ENCODE results near the gene PGAM2.

Gene PGAM2

GRCh38 chr7:44082541-44083207 is 17.3 kb upstream of the PGAM2 start:
- no peak for FAIRE-seq

DNA sequence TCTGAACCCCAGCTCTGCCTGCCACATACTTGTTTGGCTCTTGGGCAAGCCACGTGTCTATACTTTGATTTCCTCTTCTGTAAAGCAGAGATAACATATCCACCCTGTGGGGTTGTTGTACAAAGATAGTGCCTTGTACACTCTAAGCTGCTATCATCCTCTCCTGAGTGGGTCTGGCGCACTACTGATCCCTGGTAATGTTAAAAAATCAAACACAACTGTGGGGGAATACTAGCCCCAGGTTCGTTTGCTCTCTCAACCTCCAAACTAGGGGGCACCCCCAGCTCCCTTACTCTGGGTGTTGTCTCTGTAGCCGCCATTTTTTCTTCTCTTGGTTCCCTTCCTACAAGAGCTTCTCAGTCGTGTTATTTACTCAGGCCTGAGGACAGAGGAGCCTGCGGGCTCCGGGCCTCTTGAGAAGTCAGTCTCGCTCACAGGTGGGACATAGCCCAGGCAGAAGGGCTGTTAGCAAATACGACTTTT is 15.9 kb upstream of the PGAM2 start:
- no peak for FAIRE-seq

GRCh38 chr7:44080686-44081265 is 15.4 kb upstream of the PGAM2 start:
- FAIRE-seq, result no peak

GRCh38 chr7:44080118-44080517 is 14.8 kb upstream of the PGAM2 start:
- FAIRE-seq, result no peak

DNA sequence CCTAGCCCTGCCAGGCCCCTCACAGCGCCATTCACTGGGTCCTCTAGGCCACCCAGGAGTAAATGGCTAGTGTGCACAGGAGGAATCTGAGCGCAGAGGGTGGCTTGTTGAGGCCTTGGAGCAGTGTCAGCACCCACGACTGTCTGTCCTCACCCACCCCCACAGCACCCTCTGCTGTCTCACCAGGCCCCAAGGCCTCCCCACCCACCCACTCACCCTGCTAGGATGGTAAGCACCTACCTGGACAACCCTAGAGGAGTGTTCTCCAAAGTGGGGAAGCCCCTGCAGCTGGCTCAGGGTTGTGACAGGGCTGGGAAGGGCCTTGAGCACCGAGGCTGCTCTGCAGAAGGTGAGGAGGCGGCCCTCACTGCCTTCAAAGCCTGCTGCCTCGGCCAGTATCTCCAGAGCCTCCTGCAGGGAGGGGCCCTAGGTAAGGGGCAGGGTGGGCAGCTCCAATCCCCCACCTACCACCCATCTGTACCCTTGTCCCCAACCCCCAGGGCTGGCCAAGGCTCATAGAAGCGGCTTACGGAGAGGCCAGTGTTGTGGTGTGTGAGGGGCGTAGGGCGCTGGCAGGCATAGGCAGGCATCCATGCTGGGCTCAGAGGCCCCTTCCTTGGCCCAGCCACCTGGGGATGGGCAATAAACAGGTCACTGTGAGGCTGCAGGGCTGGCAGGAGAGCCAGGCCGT is 14.1 kb upstream of the PGAM2 start:
- FAIRE-seq, result no peak

DNA sequence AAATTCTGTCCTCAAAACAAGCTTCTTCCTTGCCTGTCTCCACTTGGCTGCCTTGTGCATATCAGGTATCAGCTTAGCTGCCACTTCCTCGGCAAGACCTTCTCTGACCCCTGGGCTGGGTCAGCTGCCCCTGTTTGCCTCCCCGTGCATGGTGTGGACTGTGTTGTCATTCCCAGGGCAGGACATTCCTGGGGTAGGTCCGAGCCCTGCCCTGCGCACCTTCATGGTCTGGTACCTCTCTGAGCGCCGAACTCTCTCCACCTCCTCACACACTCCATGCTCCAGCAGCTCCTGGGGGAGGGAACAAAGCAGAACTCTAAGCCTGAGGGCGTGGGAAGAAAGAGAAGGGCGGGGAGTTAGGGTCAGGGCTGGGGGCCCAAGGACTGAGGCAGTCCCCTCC is 13.2 kb upstream of the PGAM2 start:
- FAIRE-seq, result no peak

DNA sequence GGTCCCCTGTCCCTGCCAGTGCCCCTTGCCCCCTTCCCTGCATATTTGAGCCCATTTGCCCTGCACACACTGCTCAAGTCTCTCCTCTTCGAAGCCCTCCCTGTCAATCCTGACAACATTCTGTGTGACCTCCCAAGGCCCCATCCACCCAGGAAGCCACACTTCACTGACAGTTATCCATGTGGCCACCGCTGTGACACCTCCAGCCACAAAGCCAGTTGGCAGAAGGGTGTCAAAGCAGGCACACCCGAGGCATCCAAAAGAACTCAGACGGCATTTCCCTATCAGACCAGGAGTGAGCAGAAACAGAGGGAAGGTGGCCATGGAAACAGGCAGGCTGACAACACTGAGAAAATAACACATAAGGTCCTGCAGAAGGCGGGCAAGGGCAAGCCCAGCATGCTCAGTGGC is 12.3 kb upstream of the PGAM2 start:
- FAIRE-seq, result no peak

- FAIRE-seq, result no peak
Measured at GRCh38 chr7:44077061-44077460, 11.7 kb upstream of the PGAM2 start.

- FAIRE-seq, result no peak
Measured at GRCh38 chr7:44076101-44076895, 10.9 kb upstream of the PGAM2 start.

DNA sequence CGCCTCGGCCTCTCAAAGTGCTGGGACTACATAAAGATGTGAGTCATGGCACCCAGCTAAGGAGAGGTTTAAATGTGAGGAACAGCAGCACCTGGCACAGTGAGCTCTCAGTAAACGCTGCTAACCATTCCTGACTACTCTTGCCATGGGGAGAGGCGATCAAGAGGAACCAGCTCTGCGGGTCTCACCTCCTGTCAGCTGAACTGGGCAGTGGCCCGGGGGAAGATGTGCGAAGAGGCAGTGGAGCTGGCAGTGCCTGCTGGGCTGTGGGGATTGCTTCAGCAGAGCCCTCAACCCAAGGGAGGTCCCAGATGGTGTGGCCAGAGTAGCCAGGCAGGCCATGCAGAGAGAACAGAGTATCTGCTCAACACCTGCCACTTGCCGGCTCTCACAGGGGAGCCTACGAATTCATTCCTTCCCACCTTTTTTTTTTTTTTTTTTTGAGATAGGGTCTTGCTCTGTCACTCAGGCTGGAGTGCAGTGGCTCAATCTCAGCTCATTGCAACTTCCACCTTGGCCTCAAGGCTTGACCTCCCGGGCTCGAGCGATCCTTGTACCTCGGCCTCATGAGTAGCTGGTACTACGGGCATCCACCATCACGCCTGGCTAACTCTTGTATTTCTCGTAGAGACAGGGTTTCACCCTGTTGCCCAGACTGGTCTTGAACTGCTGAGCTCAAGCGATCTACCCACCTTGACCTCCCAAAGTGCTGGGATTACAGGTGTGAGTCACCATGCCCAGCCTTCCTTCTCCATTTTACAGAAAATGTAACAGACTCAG is 10.1 kb upstream of the PGAM2 start:
- no peak for FAIRE-seq

GRCh38 chr7:44074349-44074695 is 9.0 kb upstream of the PGAM2 start:
- no peak for FAIRE-seq

GRCh38 chr7:44073664-44074348 is 8.4 kb upstream of the PGAM2 start:
- no peak for FAIRE-seq

DNA sequence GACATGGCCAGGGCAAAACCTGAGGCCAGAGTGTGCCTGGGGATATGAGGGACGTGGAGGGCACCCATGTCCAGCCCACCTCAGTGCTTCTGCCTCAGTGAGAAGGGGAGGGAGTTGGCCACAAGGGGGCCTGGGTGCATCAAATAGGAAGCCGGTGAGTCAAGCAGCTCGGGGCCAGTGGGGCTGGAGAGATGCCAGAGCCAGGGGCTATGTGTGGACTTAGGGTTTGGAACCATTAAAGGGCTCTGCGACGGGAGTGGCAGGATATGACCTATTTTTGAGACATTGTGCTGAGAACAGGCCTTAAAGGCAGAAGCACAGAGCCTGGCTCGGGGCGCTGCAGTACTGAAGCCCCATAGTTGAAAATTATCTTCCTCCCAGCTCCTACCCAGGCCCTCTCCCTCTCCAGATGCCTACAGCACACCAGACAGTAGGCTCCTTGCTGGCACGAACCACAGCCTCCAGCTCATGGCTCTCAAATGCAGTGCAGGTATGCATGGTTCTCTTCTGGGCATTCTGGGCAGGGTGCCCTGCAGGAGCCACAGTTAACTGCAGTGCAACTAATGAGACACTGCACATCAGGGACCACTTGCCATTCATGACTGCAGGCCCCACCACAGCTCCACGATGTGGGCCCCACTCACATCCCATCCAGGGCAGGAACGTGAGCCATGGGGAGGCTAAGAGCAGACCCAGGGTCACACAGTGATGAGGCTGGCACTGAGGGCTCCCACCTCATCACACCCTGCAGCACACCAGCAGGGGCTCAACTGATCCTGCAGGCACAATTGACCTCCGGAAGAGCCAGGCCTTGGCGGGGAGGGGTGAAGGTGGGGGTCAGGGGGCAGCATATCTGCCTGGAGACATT is 7.2 kb upstream of the PGAM2 start:
- FAIRE-seq, result no peak

GRCh38 chr7:44071726-44072363 is 6.5 kb upstream of the PGAM2 start:
- no peak for FAIRE-seq

DNA sequence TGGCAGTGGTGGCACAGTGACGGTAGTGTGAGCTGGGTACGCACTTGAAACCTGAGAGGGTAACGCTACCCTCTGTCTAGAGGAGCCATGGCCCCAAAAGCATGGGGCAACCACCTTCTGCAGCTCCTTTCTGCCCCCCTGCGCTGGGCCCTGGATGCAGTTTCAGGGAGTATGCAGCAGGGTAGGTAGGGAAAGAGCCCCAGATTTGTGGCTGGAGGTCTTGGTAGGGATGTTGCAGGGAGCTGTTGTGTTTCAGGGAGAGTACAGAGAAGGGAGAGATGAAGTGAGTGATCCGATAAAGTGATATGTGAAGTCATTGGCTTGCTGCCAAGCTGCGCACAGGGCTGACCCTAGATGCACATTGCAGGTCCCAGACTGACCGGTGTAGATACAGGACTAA is 2.7 kb upstream of the PGAM2 start:
- no peak for FAIRE-seq

- FAIRE-seq, result no peak
Measured at GRCh38 chr7:44067064-44067951, 1.9 kb upstream of the PGAM2 start.

DNA sequence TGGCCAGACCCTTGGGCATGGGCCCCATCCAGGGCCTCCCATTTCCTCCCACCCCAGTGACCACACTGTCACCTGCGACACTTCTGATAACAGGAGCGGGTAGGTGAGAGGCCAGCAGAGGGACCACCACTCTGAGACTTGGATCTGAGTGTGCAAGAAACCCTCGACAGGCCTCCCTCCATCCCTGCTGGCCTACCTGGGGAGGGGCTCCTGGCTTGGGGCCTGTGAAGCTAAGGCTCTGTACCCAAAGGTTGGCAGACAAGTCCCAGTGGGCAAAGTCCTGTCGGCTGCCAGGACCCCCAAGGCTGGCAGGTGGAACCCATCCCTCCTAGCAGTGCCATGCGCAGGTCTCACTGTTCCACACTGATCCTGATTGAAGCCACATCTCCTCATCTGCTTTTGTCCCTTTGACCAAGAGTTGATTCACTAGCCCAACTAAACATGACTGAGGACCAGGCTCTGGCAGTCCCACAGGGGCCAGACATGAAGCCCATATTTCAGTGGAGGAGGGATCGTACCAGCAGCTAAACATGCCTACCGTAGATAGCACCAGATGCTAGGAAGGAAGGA is 1.2 kb upstream of the PGAM2 start:
- FAIRE-seq, result no peak

GRCh38 chr7:44066111-44066460 is 719 bp upstream of the PGAM2 start:
- no peak for FAIRE-seq

DNA sequence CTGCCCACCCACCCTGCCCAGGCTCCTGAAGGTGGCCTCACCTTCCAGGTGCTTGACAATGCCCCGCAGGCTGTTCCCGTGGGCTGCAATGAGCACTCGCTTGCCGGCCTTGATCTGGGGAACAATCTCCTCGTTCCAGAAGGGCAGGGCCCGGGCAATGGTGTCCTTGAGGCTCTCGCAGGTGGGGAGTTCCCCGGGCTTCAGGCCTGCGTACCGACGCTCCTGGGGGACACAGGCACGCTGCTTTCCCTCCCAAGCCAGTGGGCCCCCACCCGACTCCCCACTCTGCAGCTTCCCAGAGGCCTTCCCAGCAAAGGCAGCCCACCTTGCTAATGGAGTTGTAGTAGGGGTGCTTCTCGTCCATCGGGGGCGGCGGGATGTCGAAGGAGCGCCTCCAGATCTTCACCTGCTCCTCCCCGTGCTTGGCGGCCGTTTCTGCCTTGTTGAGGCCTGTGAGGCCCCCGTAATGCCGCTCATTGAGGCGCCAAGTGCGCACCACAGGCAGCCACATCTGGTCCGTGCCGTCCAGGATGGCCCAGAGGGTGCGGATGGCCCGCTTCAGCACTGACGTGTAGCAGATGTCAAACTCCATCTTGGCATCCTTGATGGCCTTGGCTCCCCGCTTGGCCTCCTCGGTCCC is 456 bp downstream of the PGAM2 start:
- FAIRE-seq, result no peak

Data from endometrium (tissue), 2 donors.